Liver (tissue), 3 donors: ENCODE data around the gene SIGLEC6.

Experiments used
- ATF3 ChIP-seq: IDR thresholded peaks from 2 replicates; pipeline ENCODE4 v1.6.1; 2016; ENCODE audit warnings: antibody characterized with exemption
- CTCF ChIP-seq: fragments of 150-350 bp; IDR thresholded peaks from 2 replicates; pipeline ENCODE4 v1.5.1; 2017; ENCODE audit warnings: improper control_type of control experiment, low read depth, low read length; ENCODE audit not compliant: missing input control
- JUND ChIP-seq, 2 donors: IDR thresholded peaks; 2 replicates each; pipeline ENCODE4 v1.6.1; 2016; ENCODE audit warnings: antibody characterized with exemption in 2 of 2
- MAX ChIP-seq: IDR thresholded peaks from 2 replicates; pipeline ENCODE4 v1.6.1; 2016; ENCODE audit warnings: antibody characterized with exemption
- NR2F2 ChIP-seq: IDR thresholded peaks from 2 replicates; pipeline ENCODE4 v1.6.1; 2016; ENCODE audit warnings: antibody characterized with exemption
- RAD21 ChIP-seq, 2 donors: IDR thresholded peaks; 2 replicates each; pipeline ENCODE4 v1.6.1; 2016; ENCODE audit warnings: antibody characterized with exemption in 2 of 2, mild to moderate bottlenecking in 2 of 2
- REST ChIP-seq: IDR thresholded peaks from 2 replicates; pipeline ENCODE4 v1.6.1; 2016; ENCODE audit warnings: antibody characterized with exemption, mild to moderate bottlenecking
- SP1 ChIP-seq: IDR thresholded peaks from 2 replicates; pipeline ENCODE4 v1.6.1; 2018; ENCODE audit warnings: antibody characterized with exemption, mild to moderate bottlenecking
- TAF1 ChIP-seq: conservative IDR thresholded peaks from 2 replicates; pipeline ENCODE4 v1.6.1; 2016; ENCODE audit warnings: antibody characterized with exemption, mild to moderate bottlenecking
- YY1 ChIP-seq: IDR thresholded peaks from 2 replicates; pipeline ENCODE4 v1.6.1; 2016; ENCODE audit warnings: antibody characterized with exemption, mild to moderate bottlenecking
- ZBTB33 ChIP-seq: IDR thresholded peaks from 2 replicates; pipeline ENCODE4 v1.6.1; 2016; ENCODE audit warnings: antibody characterized with exemption
- donor health status: healthy.
- donor health status: healthy.

GRCh38 chr19:51550848-51551672, 19.6 kb upstream of the SIGLEC6 start:
- TF ChIP-seq ZBTB33, result no peak
- TF ChIP-seq JUND (IDR thresholded peaks at IDR 0.05), result no peak
- TF ChIP-seq CTCF, result no peak
- TF ChIP-seq REST, result no peak
- no peak for TF ChIP-seq NR2F2
- TF ChIP-seq MAX, result no peak
- no peak for TF ChIP-seq TAF1
- TF ChIP-seq SP1, result no peak
- TF ChIP-seq YY1, result no peak
- TF ChIP-seq RAD21 (IDR thresholded peaks at IDR 0.05), result no peak
- no peak for TF ChIP-seq ATF3
